HL-60 (cell line): ENCODE data around the gene COLEC12.

ENCODE experiments used
- CTCF ChIP-seq: IDR thresholded peaks from one replicate; pipeline ENCODE4 v1.5.1; 2011; ENCODE audit warnings: low read length, control low read depth, inconsistent platforms; ENCODE audit not compliant: insufficient read depth
- GABPA ChIP-seq: IDR thresholded peaks from 2 replicates; pipeline ENCODE4 v1.6.1; 2012; ENCODE audit warnings: low read depth
- POLR2AphosphoS5 ChIP-seq: IDR thresholded peaks from 2 replicates; pipeline ENCODE4 v1.6.1; 2012; ENCODE audit warnings: low read depth
- REST ChIP-seq: IDR thresholded peaks from 2 replicates; pipeline ENCODE4 v1.6.1; 2012; ENCODE audit warnings: low read depth; ENCODE audit not compliant: insufficient replicate concordance
- SPI1 ChIP-seq: IDR thresholded peaks from 2 replicates; pipeline ENCODE4 v1.6.1; 2012; ENCODE audit warnings: low read depth, mild to moderate bottlenecking, borderline replicate concordance

GRCh38 chr18:499776-500631, 497 bp downstream of the COLEC12 start:
- TF ChIP-seq CTCF = no peak
- no peak for TF ChIP-seq POLR2AphosphoS5
- no peak for TF ChIP-seq SPI1
- no peak for TF ChIP-seq REST
- TF ChIP-seq GABPA = no peak
